Measurements from ENCODE around the gene PAGE4. TPM values are rescaled to one million over a fixed set of nuclear protein-coding genes. Genes with fewer than 3 reads are reported as not detected.
A peak's percentile ranks its signal among the peaks of the same experiment; 100 is the strongest.

PAGE4 gene
- total and polyA plus RNA-seq, 2 of the 13 experiments (the other 11 are each of a cell fraction or from before 2014, with no cell fraction given), result 1.1 TPM; not detected in 1

GRCh38 chrX:49878128-49878833 lies 49.2 kb downstream of the PAGE4 start (continued):
- no peak for TF ChIP-seq ASH2L (IDR thresholded peaks at IDR 0.05; ENCODE audit: insufficient read length, low read depth, low read length)
- TF ChIP-seq ZSCAN25 (CRISPR knock-in tag; IDR thresholded peaks at IDR 0.05), result 0 out of 2 replicates have a peak, but pooled peaks have one; percentile 18
- no peak for TF ChIP-seq IRF2 (CRISPR knock-in tag; IDR thresholded peaks at IDR 0.05)
- no peak for TF ChIP-seq NCOA1 (CRISPR knock-in tag; IDR thresholded peaks at IDR 0.05)
- TF ChIP-seq ZBTB8A (CRISPR knock-in tag; IDR thresholded peaks at IDR 0.05; ENCODE audit: borderline replicate concordance, low read depth), result no peak
- TF ChIP-seq ZNF562 (CRISPR knock-in tag; IDR thresholded peaks at IDR 0.05; ENCODE audit: borderline replicate concordance), result no peak
- no peak for TF ChIP-seq ZSCAN20 (CRISPR knock-in tag; IDR thresholded peaks at IDR 0.05; ENCODE audit: borderline replicate concordance)
- peak; percentile 96 for TF ChIP-seq AGO2 (optimal IDR thresholded peaks at IDR 0.05; ENCODE audit: low read depth, low read length)
- TF ChIP-seq HOXA7 (CRISPR knock-in tag; IDR thresholded peaks at IDR 0.05), result no peak
- peak; percentile 68 for TF ChIP-seq ZFX (CRISPR knock-in tag; IDR thresholded peaks at IDR 0.05; ENCODE audit: low read depth)
- no peak for TF ChIP-seq ZNF737 (CRISPR knock-in tag; IDR thresholded peaks at IDR 0.05; ENCODE audit: borderline replicate concordance)
- 0 out of 2 replicates have a peak, but pooled peaks have one; percentile 20 for TF ChIP-seq BRD4 (CRISPR knock-in tag; IDR thresholded peaks at IDR 0.05)
- no peak for TF ChIP-seq SAFB2 (CRISPR knock-in tag; IDR thresholded peaks at IDR 0.05; ENCODE audit: borderline replicate concordance, low read depth)
- TF ChIP-seq ZNF513 (CRISPR knock-in tag; conservative IDR thresholded peaks at IDR 0.05), result no peak
- peak; percentile 40; the same call in 1 of the 2 replicates for TF ChIP-seq SNAPC4 (CRISPR knock-in tag; IDR thresholded peaks at IDR 0.05)
